Thyroid gland (tissue), 4 donors: Measurements from ENCODE around the gene ZSWIM8. TPM values are rescaled to one million over a fixed set of nuclear protein-coding genes. Genes with fewer than 3 reads are reported as not detected.

Experiments
- DNase-seq, 2 donors: peaks; one replicate each; pipeline ENCODE4 v3.0.0-alpha.2; 2019
- H3K27ac ChIP-seq, 3 donors: fragments of 200-600 bp; sonication (generic); 1 replicate in 2 of 3; 2 replicates in 1 of 3; pipeline ENCODE4 v1.5.1; 2016 to 2019; ENCODE audit warnings: mild to moderate bottlenecking in 1 of 3, moderate library complexity in 1 of 3
- H3K27me3 ChIP-seq: fragments of 200-600 bp; sonication (generic); one replicate; pipeline ENCODE4 v1.5.1; 2019
- H3K36me3 ChIP-seq, 2 donors: fragments of 200-600 bp; sonication (generic); one replicate each; pipeline ENCODE4 v1.5.1; 2016 to 2019
- H3K4me1 ChIP-seq, 2 donors: fragments of 200-600 bp; sonication (generic); one replicate each; pipeline ENCODE4 v1.5.1; 2017 to 2019
- H3K4me3 ChIP-seq, 3 donors: fragments of 200-600 bp; sonication (generic); replicated peaks in 1 of 3; 1 replicate in 2 of 3; 2 replicates in 1 of 3; pipeline ENCODE4 v1.5.1; 2016; ENCODE audit warnings: mild to moderate bottlenecking in 1 of 3
- H3K9me3 ChIP-seq: fragments of 200-600 bp; sonication (generic); one replicate; pipeline ENCODE4 v1.5.1; 2017
- POLR2A ChIP-seq, 2 donors: fragments of 450-650 bp; IDR thresholded peaks; one replicate each; pipeline ENCODE4 v1.6.1; 2017; ENCODE audit warnings: antibody characterized with exemption in 2 of 2, mild to moderate bottlenecking in 2 of 2, moderate library complexity in 1 of 2
- WGBS, 2 donors: methylation state at CpG; one replicate each; pipeline ENCODE4 v1.1.5; 2017; 5-methylcytosine and 5-hydroxymethylcytosine counted together
- intact Hi-C: fragments of 100-400 bp; cut with DNase I; formaldehyde crosslinking; loops from one replicate; pipeline ENCODE4 v1.15.1; 2023
- total RNA-seq, 4 donors: library from RNA; depleted of rRNA; stranded (reverse); fragments of >200 nt; gene quantifications; one replicate each; pipeline ENCODE4 v1.2.3, GENCODE V29; 2016
- TF ChIP-seq, protein P1 (sequence below), 6 experiments: fragments of 200-600 bp in 3 of 6; fragments of 450-650 bp in 3 of 6; sonication (generic) in 3 of 6; IDR thresholded peaks; one replicate each; pipeline ENCODE4 v1.5.1; 2016 to 2019; ENCODE audit warnings: antibody characterized with exemption in 6 of 6, mild to moderate bottlenecking in 2 of 6, inconsistent platforms in 1 of 6, moderate library complexity in 1 of 6

Gene ZSWIM8
- total RNA-seq, 4 donors from 2014 or later, result 67.2 to 199 (median 108) TPM

DNA sequence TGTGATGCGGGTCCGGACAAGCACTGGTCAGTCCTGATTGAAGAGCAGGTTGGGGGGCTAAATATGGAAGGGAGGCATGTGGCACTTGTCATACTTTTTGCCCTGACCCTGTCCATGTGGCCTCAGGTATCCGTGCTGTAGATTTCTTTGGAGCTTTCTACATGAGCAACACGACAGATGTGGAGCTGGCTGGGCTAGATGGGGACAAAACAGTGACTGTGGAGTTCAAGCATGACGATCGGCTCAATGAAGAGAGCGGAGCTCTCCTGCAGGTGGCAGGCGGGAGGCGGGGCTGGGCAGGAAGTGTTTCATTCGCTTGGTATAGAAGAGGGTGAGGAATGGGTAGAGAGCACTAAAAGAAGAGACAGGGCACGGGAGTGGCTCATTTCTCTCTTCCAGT lies 16.5 kb upstream of the ZSWIM8 start:
- 74 to 76% methylated on average over 11 of the region's 11 CpGs for WGBS, 2 donors
- Histone ChIP-seq H3K4me1 (peaks cover 12 to 13% of the 10 kb centered on the region in 2 donors), H3K27ac (no peak overlapping the region), H3K36me3 (peaks cover 67 to 74% of the 10 kb centered on the region in 2 donors), H3K27me3 (no peaks in the 10 kb centered on the region), H3K4me3 (no peak overlapping the region), H3K9me3 (no peaks in the 10 kb centered on the region)
- no peak for DNase-seq
- intact Hi-C loops, result no loop called here
- no peak for TF ChIP-seq POLR2A (IDR thresholded peaks at IDR 0.05)
- TF ChIP-seq, protein P1, sequence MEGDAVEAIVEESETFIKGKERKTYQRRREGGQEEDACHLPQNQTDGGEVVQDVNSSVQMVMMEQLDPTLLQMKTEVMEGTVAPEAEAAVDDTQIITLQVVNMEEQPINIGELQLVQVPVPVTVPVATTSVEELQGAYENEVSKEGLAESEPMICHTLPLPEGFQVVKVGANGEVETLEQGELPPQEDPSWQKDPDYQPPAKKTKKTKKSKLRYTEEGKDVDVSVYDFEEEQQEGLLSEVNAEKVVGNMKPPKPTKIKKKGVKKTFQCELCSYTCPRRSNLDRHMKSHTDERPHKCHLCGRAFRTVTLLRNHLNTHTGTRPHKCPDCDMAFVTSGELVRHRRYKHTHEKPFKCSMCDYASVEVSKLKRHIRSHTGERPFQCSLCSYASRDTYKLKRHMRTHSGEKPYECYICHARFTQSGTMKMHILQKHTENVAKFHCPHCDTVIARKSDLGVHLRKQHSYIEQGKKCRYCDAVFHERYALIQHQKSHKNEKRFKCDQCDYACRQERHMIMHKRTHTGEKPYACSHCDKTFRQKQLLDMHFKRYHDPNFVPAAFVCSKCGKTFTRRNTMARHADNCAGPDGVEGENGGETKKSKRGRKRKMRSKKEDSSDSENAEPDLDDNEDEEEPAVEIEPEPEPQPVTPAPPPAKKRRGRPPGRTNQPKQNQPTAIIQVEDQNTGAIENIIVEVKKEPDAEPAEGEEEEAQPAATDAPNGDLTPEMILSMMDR (IDR thresholded peaks at IDR 0.05), result no peak

DNA sequence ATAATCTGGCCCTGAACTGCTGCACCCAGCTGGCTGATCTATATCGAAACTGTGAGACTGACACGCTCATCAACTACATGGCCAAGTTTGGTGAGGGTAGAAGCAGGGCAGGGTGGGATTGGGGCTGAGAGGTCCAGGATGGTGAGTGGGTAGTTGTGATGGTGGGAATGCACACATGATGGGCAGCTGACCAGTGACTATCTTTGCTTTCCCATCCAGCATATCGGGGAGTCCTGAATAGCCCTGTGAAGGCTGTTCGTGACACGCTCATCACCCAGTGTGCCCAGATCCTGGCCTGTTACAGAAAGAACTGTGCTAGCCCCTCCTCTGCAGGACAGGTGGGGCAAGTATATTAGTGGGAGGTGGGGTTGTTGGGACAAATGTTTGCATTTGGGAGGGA lies 16.0 kb upstream of the ZSWIM8 start:
- 95 to 100% methylated on average over 5 of the region's 5 CpGs for WGBS, 2 donors
- TF ChIP-seq, protein P1 (IDR thresholded peaks at IDR 0.05), result no peak
- no peak for TF ChIP-seq POLR2A (IDR thresholded peaks at IDR 0.05)
- intact Hi-C loops, result no loop called here
- H3K9me3 ChIP-seq, result no peaks in the 10 kb centered on the region
- no peaks in the 10 kb centered on the region for H3K27me3 ChIP-seq
- H3K4me1 ChIP-seq, result peaks cover 17 to 18% of the 10 kb centered on the region in 2 donors
- H3K4me3 ChIP-seq, result no peak overlapping the region
- peaks cover 62 to 69% of the 10 kb centered on the region in 2 donors for H3K36me3 ChIP-seq
- H3K27ac ChIP-seq, result no peak overlapping the region
- DNase-seq, result no peak

DNA sequence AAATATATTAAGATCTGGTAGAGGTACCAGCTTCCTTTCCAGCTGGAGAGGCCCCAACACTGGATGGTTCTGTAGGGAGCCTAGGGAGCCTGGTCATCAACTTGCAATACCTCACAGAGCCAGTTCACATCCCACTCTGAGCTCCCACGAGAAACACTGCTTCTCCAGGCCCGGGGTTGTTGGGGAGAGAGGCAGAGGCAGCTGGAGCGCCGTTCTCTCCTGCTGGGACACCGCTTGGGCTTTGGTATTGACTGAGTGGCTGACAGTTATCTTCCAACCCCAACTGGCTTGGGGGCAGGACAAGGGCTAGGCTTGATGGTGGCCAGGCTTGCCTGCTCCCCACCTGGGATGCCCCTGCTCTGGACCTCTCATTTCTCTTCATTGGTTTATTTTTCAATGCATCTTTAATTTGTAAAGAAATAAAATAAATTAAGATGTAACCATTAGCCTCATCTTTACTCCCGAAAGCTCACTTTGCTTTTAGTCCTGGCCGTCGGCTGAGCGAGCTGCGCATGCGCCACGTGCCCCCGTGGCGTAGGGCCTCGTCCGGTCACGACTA lies 13.6 kb upstream of the ZSWIM8 start:
- H3K9me3 ChIP-seq, result no peaks in the 10 kb centered on the region
- DNase-seq, result peak; percentile 90
- WGBS, 2 donors, result 5 to 16% methylated on average over 14 to 17 of the region's 17 CpGs
- H3K36me3 ChIP-seq, result peaks cover 45 to 54% of the 10 kb centered on the region in 2 donors
- intact Hi-C loops, result no loop called here
- peak overlapping the region; percentile 80 to 99 (median 89) for H3K27ac ChIP-seq
- no peak for TF ChIP-seq POLR2A (IDR thresholded peaks at IDR 0.05)
- TF ChIP-seq, protein P1 (IDR thresholded peaks at IDR 0.05), result no peak
- peak overlapping the region; percentile 59 to 98 (median 94) for H3K4me3 ChIP-seq
- no peaks in the 10 kb centered on the region for H3K27me3 ChIP-seq
- peaks cover 26 to 31% of the 10 kb centered on the region in 2 donors for H3K4me1 ChIP-seq

DNA sequence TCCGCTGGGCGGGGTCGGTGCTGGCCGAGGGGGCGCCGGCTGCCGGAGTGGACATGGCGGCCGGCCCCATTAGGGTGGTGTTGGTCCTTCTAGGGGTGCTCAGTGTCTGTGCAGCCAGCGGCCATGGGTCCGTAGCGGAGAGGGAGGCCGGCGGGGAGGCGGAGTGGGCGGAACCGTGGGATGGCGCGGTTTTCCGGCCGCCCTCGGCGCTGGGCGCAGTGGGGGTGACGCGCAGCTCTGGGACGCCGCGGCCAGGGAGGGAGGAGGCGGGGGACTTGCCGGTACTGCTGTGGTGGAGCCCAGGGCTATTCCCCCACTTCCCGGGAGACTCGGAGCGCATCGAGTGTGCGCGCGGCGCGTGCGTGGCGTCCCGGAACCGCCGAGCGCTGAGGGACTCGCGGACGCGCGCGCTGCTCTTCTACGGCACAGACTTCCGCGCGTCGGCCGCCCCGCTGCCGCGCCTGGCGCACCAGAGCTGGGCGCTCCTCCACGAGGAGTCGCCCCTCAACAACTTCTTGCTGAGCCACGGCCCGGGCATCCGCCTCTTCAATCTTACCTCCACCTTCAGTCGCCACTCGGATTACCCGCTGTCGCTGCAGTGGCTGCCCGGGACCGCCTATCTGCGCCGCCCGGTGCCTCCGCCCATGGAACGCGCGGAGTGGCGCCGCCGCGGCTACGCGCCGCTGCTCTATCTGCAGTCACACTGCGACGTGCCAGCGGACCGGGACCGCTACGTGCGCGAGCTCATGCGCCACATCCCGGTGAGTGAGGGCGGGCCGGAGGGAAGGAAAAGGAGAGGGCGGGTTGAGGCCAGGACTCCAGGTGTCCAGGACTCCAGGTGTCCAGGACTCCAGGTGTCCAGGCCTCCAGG lies 12.9 kb upstream of the ZSWIM8 start:
- TF ChIP-seq, protein P1 (IDR thresholded peaks at IDR 0.05), result peak in 1 of 6 experiments; percentile 5
- TF ChIP-seq POLR2A (IDR thresholded peaks at IDR 0.05), result peak; percentile 60 to 89
- Histone ChIP-seq H3K4me3 (peak overlapping the region; percentile 59 to 98 (median 94)), H3K4me1 (peaks cover 26 to 31% of the 10 kb centered on the region in 2 donors), H3K27ac (peak overlapping the region; percentile 80 to 99 (median 89)), H3K9me3 (no peaks in the 10 kb centered on the region), H3K27me3 (no peaks in the 10 kb centered on the region), H3K36me3 (peaks cover 38 to 47% of the 10 kb centered on the region in 2 donors)
- 0 to 2% methylated on average over 7 to 21 of the region's 101 CpGs for WGBS, 2 donors
- peak; percentile 86 to 90 for DNase-seq
- intact Hi-C loops, result no loop called here
